GM19463 (cell line): ENCODE data around the gene NPAS3.
"Not testable (repeated sequence)": the region's sequence is repeated elsewhere in the genome, so short reads cannot be mapped to it uniquely, and the experiment has no call there.

ENCODE experiments used
- ATAC-seq: cut with Tn5 transposase; IDR thresholded peaks from one replicate; pipeline ENCODE4 v1.9.1; 2021; ENCODE audit warnings: mild to moderate bottlenecking, moderate library complexity; ENCODE audit not compliant: unreplicated experiment

Gene NPAS3

GRCh38 chr14:33068040-33068439, 129.4 kb downstream of the NPAS3 start:
- no peak for ATAC-seq

GRCh38 chr14:33068626-33069025, 129.9 kb downstream of the NPAS3 start:
- ATAC-seq, result no peak

GRCh38 chr14:33070475-33070874, 131.8 kb downstream of the NPAS3 start:
- no peak for ATAC-seq

DNA sequence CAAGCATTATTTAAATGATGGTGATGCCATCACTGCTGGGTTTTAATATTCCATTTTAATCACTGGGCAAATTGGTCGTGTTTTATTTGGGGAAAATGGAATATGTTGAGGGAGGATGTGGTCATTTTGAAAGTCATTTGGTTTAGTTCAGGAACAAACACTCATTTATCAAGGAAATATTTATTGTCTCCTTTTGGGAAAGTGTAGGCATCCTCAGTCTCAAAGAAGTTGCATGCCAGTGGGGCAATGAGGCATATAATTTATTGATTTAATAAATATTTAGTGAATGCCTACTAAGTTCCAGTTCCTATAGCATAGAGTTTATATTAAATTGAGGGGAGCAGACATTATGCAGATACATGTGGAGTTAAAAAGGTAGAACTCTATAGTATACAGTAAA, 134.3 kb downstream of the NPAS3 start:
- ATAC-seq, result no peak

GRCh38 chr14:33081259-33081658, 142.6 kb downstream of the NPAS3 start:
- no peak for ATAC-seq

GRCh38 chr14:33085799-33086198, 147.1 kb downstream of the NPAS3 start:
- ATAC-seq, result no peak

DNA sequence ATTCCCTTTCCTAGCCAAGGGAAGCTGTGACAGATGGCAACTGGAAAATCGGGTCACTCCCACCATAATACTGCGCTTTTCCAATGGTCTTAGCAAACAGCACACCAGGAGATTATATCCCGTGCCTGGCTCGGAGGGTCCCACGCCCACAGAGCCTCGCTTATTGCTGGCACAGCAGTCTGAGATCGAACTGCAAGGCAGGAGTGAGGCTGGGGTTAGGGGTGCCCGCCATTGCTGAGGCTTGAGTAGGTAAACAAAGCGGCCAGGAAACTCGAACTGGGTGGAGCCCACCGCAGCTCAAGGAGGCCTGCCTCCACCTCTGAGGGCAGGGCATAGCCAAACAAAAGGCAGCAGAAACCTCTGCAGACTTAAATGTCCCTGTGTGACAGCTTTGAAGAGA, 149.6 kb downstream of the NPAS3 start:
- ATAC-seq, result not testable (repeated sequence)

- no peak for ATAC-seq
Measured at GRCh38 chr14:33098016-33098415, 159.3 kb downstream of the NPAS3 start.

GRCh38 chr14:33103489-33103888, 164.8 kb downstream of the NPAS3 start:
- no peak for ATAC-seq

GRCh38 chr14:33103966-33104365, 165.3 kb downstream of the NPAS3 start:
- no peak for ATAC-seq

DNA sequence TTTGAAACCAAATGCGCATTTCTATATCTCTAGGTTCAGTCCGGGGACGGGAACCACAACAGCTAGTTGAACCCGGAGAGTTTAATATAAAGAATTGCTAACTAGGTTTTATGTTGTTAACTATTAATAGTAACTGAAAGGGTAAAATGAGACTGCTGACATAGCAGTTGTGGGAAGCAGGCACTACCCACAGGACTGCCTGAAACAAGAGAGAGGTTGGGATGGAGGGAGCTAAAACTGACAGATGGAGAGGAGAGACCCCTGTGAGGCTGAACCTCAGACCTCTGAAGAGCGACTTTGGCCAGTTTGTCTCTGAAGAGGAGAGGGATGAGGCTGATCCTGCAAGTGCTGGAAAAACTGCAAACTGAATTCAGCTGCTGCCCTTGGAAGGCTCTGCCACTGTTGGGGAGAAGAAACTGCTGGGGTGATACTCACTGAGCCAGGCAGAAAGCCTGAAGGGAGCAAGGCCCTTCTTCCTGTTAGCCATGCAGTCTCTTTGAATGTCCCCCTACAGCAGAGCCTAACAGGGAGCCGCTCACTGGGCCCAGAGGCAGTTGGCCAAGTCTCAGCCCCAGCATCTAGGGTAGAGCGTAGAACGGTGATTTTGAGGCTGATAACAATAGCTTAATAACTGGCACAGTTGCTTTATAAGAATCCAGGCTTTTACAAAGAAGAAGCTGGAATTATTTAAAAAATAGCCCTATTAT, 172.2 kb downstream of the NPAS3 start:
- no peak for ATAC-seq

DNA sequence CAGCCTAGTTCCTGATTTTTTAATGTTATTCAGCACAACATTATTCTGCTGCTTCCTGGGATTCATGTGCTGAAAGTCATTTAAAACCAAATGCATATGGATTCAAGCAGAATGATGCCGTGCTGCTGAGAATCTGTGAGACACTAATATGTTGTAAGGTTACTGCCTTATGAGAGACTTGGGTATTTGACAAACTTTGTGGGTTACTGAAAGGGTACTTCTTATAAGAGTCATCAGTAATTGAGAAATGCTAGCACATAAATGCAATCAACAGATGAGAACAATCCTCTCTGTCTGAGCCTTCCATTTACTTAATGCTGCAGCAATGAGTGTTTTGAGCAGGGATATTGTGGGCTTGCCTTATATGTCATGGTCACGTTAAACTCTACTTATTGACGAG, 175.7 kb downstream of the NPAS3 start:
- ATAC-seq, result no peak

DNA sequence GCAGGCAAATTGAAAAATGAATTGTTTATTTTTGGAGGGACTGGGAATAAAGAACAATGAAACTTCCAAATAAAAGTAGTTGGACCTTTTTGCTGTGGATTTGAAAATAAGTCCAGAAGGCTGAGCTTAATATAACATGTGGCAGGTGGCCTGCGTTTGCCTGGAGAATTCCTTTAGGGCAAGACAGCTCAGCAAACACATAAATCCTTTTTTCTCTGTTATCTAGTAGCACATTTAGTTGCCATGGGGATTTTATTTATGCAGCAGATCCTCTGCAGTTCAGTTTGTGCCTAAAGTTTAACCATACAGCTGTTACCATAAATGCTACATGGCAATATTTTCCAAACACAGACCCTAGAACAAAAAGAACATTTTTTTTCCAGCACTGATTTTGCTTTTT, 180.0 kb downstream of the NPAS3 start:
- no peak for ATAC-seq

GRCh38 chr14:33120341-33120740, 181.7 kb downstream of the NPAS3 start:
- ATAC-seq, result no peak

DNA sequence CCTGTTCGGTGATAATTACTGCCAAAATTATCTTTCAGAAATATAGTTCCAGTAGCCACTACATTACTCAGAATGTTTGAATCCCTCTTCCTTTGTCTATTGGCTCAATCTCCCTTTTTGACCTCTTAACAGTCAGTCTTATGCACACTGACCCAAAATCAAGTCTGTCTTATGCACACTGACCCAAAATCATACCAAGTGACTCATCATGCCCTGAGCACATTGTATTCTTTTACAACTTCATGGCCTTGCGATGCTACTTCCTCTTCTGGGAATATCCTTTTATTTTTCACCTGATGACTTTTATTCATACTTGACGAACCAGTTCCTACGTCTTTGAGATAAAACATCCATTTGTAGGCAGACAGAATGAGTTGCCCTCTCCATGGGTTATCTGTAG, 182.3 kb downstream of the NPAS3 start:
- no peak for ATAC-seq

DNA sequence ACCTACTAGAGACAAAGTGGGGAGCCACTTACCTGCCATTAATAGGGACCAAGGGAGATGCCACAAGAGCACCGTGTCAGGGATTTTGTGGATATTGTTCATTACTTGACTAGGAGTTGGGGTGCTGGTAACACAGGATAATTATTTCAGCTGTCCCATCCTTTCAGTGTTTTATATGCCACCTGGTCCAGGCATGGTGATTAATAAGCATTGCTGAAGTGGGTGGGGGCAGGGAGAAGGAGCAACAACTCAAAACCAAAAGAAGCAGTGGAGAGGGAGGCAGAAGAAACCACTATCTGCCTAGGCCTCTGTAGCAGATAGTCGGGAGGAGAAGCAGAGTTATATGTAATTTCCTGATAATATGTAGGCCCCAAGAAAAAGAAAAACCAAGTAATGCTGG, 184.6 kb downstream of the NPAS3 start:
- ATAC-seq, result no peak

DNA sequence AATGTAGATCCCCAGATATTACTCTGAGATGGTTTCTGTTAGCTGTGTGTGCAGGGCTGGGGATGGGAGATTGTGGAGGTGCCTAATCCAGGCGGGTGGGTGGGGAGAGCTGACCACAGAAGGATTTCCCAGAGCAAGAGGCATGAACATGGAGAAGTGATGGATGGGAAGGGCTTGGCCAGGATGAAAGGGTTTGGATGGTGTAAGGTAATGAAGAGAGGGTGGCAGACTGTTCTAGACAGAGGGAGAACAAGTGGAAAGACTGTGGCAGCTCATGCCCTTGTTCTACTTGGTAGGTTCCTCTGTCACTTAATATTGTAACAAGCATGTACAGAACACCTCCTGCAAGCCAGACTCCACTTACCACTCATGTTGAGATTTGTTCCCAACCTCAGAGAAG, 187.8 kb downstream of the NPAS3 start:
- ATAC-seq, result no peak

GRCh38 chr14:33127531-33127930, 188.9 kb downstream of the NPAS3 start:
- no peak for ATAC-seq

DNA sequence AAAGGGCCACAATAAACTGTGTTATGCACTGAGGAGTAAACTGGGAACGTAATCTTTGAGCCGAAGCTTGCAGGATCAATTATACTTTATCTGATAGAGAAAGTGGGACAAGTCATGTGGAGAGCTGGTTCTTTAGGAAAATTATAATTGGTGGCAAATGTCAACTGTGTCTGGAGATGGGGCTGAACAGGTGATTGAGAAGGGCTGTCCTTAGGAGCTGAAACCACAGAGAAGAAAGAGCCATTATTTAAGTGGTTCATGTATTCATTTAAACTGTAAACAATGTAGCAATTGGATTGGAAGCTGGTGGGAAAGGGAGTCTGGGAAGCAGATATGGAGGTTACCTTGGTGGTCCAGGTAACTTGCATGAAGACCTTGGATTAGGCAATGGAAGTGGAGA, 193.1 kb downstream of the NPAS3 start:
- no peak for ATAC-seq

DNA sequence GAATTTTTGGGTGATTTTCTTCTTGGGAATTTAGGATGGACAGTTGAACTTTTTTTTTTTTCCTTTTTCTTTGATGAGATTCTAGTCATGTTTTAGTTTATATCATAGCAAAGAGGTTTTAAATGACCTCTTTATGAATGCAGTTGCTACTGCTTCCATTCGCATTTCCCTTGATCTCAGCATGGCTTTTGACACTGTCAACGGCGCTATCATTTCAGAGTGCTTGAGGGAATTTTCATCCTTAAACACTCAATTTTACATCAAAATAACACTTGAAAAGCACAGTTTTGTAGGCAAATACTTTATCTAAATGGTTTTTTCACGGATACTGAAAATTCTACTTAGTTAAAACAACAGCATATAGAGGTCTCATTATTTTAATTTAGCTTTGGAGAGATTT, 195.5 kb downstream of the NPAS3 start:
- no peak for ATAC-seq

DNA sequence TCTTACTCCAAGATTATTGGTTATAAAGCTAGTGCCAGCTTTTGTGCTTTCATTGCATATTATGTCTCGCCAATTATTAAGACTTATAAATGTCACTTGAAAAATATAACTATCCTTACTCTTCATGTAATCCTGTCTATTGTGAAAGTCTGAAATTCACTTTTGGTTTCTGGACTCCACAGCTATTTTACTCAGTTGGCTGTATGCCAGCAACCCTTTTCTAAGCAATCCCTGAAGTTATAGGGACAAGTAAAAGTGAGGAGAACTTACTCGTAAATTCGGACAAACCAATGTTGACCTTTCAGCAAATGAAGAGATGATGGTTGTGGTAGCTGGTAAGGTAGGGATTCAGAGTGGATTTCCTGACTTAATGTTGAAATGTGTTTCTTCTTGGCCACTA, 196.3 kb downstream of the NPAS3 start:
- no peak for ATAC-seq

DNA sequence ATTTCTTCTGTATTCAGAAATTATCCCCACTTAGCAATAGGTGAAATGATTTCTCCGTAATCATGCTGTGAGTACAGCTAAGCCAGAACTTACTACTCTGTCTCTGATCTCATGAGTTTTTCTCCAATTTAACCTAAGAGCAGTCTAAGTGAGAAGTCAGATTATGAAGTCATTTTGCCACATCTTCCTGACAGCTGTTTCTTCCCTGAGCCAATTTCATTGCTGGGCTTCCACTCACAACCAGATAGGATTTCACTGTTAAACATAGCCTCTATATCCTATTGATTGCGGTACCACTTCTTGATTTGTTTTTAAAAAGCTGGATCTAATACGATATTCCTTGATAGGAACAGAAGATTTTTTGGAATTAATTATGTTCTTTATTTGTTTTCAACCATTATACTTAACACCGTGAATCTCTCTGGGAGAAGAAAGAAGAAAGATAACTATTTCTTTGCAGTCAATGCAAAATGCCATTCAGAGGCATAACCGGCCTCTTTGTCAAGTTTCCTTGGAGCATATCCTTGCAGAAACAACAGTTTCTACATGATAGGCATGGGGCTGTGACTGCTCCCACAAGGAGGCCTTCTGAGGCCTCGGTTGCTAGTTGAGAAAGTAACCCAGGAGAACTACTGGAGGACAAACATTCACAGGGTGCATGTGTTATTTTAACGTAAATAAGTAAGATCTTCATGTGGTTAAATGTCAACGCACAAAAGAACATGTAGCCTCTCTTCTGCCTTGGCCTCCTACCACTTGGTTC, 212.2 kb downstream of the NPAS3 start:
- no peak for ATAC-seq

- ATAC-seq, result no peak
Measured at GRCh38 chr14:33163109-33163508, 224.4 kb downstream of the NPAS3 start.
